SK-N-SH treated with all-trans-retinoic acid at 6 μM for 48 hours (cell line): ENCODE data around the gene BUB1B.

Source experiments
- ATAC-seq: fragments of 200-7000 bp; cut with Tn5 transposase; 3 replicates; pipeline ENCODE4 v1.9.1; 2020; ENCODE audit warnings: mild to moderate bottlenecking, moderate library complexity
- ARNTL ChIP-seq: fragments of 450-650 bp; formaldehyde crosslinking; IDR thresholded peaks from 2 replicates; pipeline ENCODE4 v1.5.0; 2020; ENCODE audit warnings: low read depth, mild to moderate bottlenecking, moderate library complexity, borderline replicate concordance
- BACH2 ChIP-seq: fragments of 250-450 bp; sonication (Bioruptor Pico); IDR thresholded peaks from 2 replicates; pipeline ENCODE4 v1.9.0; 2021; ENCODE audit warnings: mild to moderate bottlenecking, borderline replicate concordance
- CREB5 ChIP-seq: fragments of 250-450 bp; sonication (Bioruptor Pico); IDR thresholded peaks from 2 replicates; pipeline ENCODE4 v1.5.1; 2020; ENCODE audit warnings: low read depth, mild to moderate bottlenecking, moderate library complexity
- CSDC2 ChIP-seq: fragments of 250-450 bp; sonication (Bioruptor Pico); IDR thresholded peaks from 2 replicates; pipeline ENCODE4 v1.5.0; 2020; ENCODE audit warnings: mild to moderate bottlenecking, moderate library complexity
- CSRNP3 ChIP-seq: fragments of 250-450 bp; sonication (Bioruptor Pico); IDR thresholded peaks from 2 replicates; pipeline ENCODE4 v1.5.1; 2021; ENCODE audit warnings: mild to moderate bottlenecking, moderate library complexity
- ESRRG ChIP-seq: fragments of 250-450 bp; sonication (Bioruptor Pico); IDR thresholded peaks from 2 replicates; pipeline ENCODE4 v1.6.1; 2021; ENCODE audit warnings: mild to moderate bottlenecking
- GLIS3 ChIP-seq: fragments of 250-450 bp; sonication (Bioruptor Pico); IDR thresholded peaks from 2 replicates; pipeline ENCODE4 v1.5.0; 2020; ENCODE audit warnings: mild to moderate bottlenecking, moderate library complexity
- OSR1 ChIP-seq: fragments of 250-450 bp; sonication (Bioruptor Pico); IDR thresholded peaks from 2 replicates; pipeline ENCODE4 v1.8.0; 2022; ENCODE audit warnings: moderate library complexity, mild to moderate bottlenecking, inconsistent platforms
- PATZ1 ChIP-seq: fragments of 250-450 bp; sonication (Bioruptor Pico); IDR thresholded peaks from 2 replicates; pipeline ENCODE4 v1.8.0; 2020; ENCODE audit warnings: mild to moderate bottlenecking, moderate library complexity, borderline replicate concordance
- POU6F1 ChIP-seq: fragments of 250-450 bp; sonication (Bioruptor Pico); IDR thresholded peaks from 2 replicates; pipeline ENCODE4 v1.8.0; 2021; ENCODE audit warnings: low read depth, mild to moderate bottlenecking, moderate library complexity, borderline replicate concordance
- PPARA ChIP-seq: fragments of 250-450 bp; sonication (Bioruptor Pico); IDR thresholded peaks from 2 replicates; pipeline ENCODE4 v1.5.0; 2020; ENCODE audit warnings: mild to moderate bottlenecking, borderline replicate concordance
- RARB ChIP-seq: fragments of 250-450 bp; sonication (Bioruptor Pico); IDR thresholded peaks from 2 replicates; pipeline ENCODE4 v1.8.0; 2021; ENCODE audit warnings: mild to moderate bottlenecking, moderate library complexity
- SNAI2 ChIP-seq: fragments of 250-450 bp; sonication (Bioruptor Pico); IDR thresholded peaks from 2 replicates; pipeline ENCODE4 v1.5.0; 2020; ENCODE audit warnings: mild to moderate bottlenecking, moderate library complexity
- TOX ChIP-seq: fragments of 250-450 bp; sonication (Bioruptor Pico); IDR thresholded peaks from 2 replicates; pipeline ENCODE4 v1.8.0; 2021; ENCODE audit warnings: mild to moderate bottlenecking, moderate library complexity, borderline replicate concordance
- TSHZ2 ChIP-seq: fragments of 250-450 bp; sonication (Bioruptor Pico); IDR thresholded peaks from 2 replicates; pipeline ENCODE4 v1.5.0; 2020; ENCODE audit warnings: mild to moderate bottlenecking, moderate library complexity
- ZC3H10 ChIP-seq: fragments of 250-450 bp; sonication (Bioruptor Pico); IDR thresholded peaks from 2 replicates; pipeline ENCODE4 v1.5.1; 2021; ENCODE audit warnings: mild to moderate bottlenecking, moderate library complexity
- ZFP3 ChIP-seq: fragments of 250-450 bp; sonication (Bioruptor Pico); IDR thresholded peaks from 2 replicates; pipeline ENCODE4 v1.5.0; 2020; ENCODE audit warnings: mild to moderate bottlenecking, moderate library complexity
- ZFP30 ChIP-seq: fragments of 450-650 bp; formaldehyde crosslinking; IDR thresholded peaks from 2 replicates; pipeline ENCODE4 v1.5.0; 2022; ENCODE audit warnings: mild to moderate bottlenecking, moderate library complexity
- ZNF565 ChIP-seq: fragments of 450-650 bp; formaldehyde crosslinking; conservative IDR thresholded peaks from 2 replicates; pipeline ENCODE4 v1.5.0; 2020; ENCODE audit warnings: low read depth, mild to moderate bottlenecking, moderate library complexity
- ZNF70 ChIP-seq: fragments of 450-650 bp; formaldehyde crosslinking; IDR thresholded peaks from 2 replicates; pipeline ENCODE4 v1.5.0; 2020; ENCODE audit warnings: mild to moderate bottlenecking, moderate library complexity
- ZNF8 ChIP-seq: fragments of 450-650 bp; formaldehyde crosslinking; IDR thresholded peaks from 2 replicates; pipeline ENCODE4 v1.5.0; 2020; ENCODE audit warnings: mild to moderate bottlenecking, moderate library complexity

BUB1B gene

GRCh38 chr15:40130799-40131502 lies 29.9 kb upstream of the BUB1B start:
- ATAC-seq = no peak
- no peak for TF ChIP-seq ZNF8
- no peak for TF ChIP-seq CSDC2 (CRISPR knock-in tag)
- no peak for TF ChIP-seq BACH2 (CRISPR knock-in tag)

- ATAC-seq = no peak
- no peak for TF ChIP-seq ZNF70 (CRISPR knock-in tag)
- TF ChIP-seq TOX (CRISPR knock-in tag) = no peak
- TF ChIP-seq ZFP3 (CRISPR knock-in tag) = no peak
- no peak for TF ChIP-seq CSDC2 (CRISPR knock-in tag)
- no peak for TF ChIP-seq ESRRG (CRISPR knock-in tag)
- no peak for TF ChIP-seq SNAI2 (CRISPR knock-in tag)
- TF ChIP-seq PATZ1 (CRISPR knock-in tag) = no peak
- no peak for TF ChIP-seq CREB5
- TF ChIP-seq OSR1 (CRISPR knock-in tag) = no peak
- TF ChIP-seq POU6F1 = no peak
- no peak for TF ChIP-seq RARB
- no peak for TF ChIP-seq GLIS3
- TF ChIP-seq PPARA = no peak
Observed at GRCh38 chr15:40133544-40133943, 27.3 kb upstream of the BUB1B start.

- ATAC-seq = no peak
Observed at GRCh38 chr15:40134885-40135284, 26.0 kb upstream of the BUB1B start.

More at GRCh38 chr15:40134885-40135284, 26.0 kb upstream of the BUB1B start:
- no peak for TF ChIP-seq ZNF8
- TF ChIP-seq POU6F1 = no peak
- no peak for TF ChIP-seq CREB5
- no peak for TF ChIP-seq ZFP30 (CRISPR knock-in tag)
- no peak for TF ChIP-seq OSR1 (CRISPR knock-in tag)
- no peak for TF ChIP-seq ZNF70 (CRISPR knock-in tag)
- TF ChIP-seq ZNF565 (CRISPR knock-in tag) = no peak
- no peak for TF ChIP-seq PPARA
- TF ChIP-seq TSHZ2 (CRISPR knock-in tag) = no peak
- TF ChIP-seq PATZ1 (CRISPR knock-in tag) = no peak
- TF ChIP-seq CSDC2 (CRISPR knock-in tag) = no peak
- no peak for TF ChIP-seq ARNTL (CRISPR knock-in tag)
- no peak for TF ChIP-seq GLIS3
- TF ChIP-seq TOX (CRISPR knock-in tag) = no peak
- no peak for TF ChIP-seq BACH2 (CRISPR knock-in tag)
- TF ChIP-seq ZC3H10 (CRISPR knock-in tag) = no peak
- TF ChIP-seq CSRNP3 = no peak
